T-helper 17 cell (primary cell): ENCODE results near the gene BCL2L11. TPM values are rescaled to one million over a fixed set of nuclear protein-coding genes. Genes with fewer than 3 reads are reported as not detected.
A peak's percentile ranks its signal among the peaks of the same experiment; 100 is the strongest.

Source experiments
- ATAC-seq: fragments of 150-1000 bp; cut with Tn5 transposase; 2 replicates; pipeline ENCODE4 v1.10.0; 2021; ENCODE audit warnings: mild to moderate bottlenecking, moderate library complexity
- DNase-seq, 3 donors: peaks; one replicate each; pipeline versions ENCODE4 v3.0.0 to v3.0.0-alpha.2; 2020 to 2021
- H3K9me3 ChIP-seq: one replicate; pipeline ENCODE4 v1.7.0; 2013; ENCODE audit warnings: low read length, mild to moderate bottlenecking; ENCODE audit not compliant: control insufficient read depth, poor library complexity, severe bottlenecking
- H3K27ac Mint-ChIP-seq: one replicate; pipeline ENCODE4 v1.8.0; 2022; ENCODE audit warnings: mild to moderate bottlenecking, moderate library complexity, mixed read lengths
- H3K27me3 Mint-ChIP-seq: one replicate; pipeline ENCODE4 v1.8.0; 2022; ENCODE audit warnings: mixed read lengths
- H3K36me3 Mint-ChIP-seq: one replicate; pipeline ENCODE4 v1.8.0; 2022; ENCODE audit warnings: low read depth, mixed read lengths
- H3K4me1 Mint-ChIP-seq: one replicate; pipeline ENCODE4 v1.8.0; 2022; ENCODE audit warnings: mild to moderate bottlenecking, mixed read lengths
- H3K4me3 Mint-ChIP-seq: one replicate; pipeline ENCODE4 v1.8.0; 2022; ENCODE audit warnings: mild to moderate bottlenecking, moderate library complexity, mixed read lengths
- total RNA-seq, 4 donors: library from RNA in 2 of 4; stranded (reverse) in 2 of 4; gene quantifications; one replicate each; pipeline ENCODE4 v1.2.3 and lab custom pipeline; 2022 to 2026

Gene BCL2L11
- total RNA-seq, 2 donors from 2014 or later, result 29.5 to 47.2 TPM

- DNase-seq, result no peak
- H3K9me3 ChIP-seq, result no peaks in the 10 kb centered on the region
- Mint-ChIP-seq H3K36me3 (no peaks in the 10 kb centered on the region), H3K27ac (no peak overlapping the region), H3K4me1 (peaks cover 4% of the 10 kb centered on the region), H3K4me3 (no peak overlapping the region), H3K27me3 (peaks cover 6% of the 10 kb centered on the region)
- ATAC-seq, result no peak
These were observed 84.0 kb downstream of the BCL2L11 start for GRCh38 chr2:111204706-111205105.

DNA sequence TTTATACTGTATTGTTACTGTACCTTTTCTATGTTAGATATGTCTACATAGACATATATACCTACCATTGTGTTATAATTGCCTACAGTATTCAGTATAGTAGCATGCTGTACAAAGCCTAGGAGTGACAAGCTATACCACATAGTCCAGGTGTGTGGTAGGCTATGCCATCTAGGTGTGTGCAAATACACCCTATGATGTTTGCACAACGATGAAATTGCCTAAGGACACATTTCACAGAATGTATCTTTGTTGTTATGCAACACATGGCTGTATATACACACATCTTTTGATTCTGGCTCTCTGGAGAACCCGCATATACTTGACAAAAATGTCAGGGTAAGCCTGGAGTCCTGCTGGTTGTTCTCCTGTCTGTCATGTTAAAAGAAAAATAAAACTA is 85.1 kb downstream of the BCL2L11 start:
- no peaks in the 10 kb centered on the region for H3K9me3 ChIP-seq
- Mint-ChIP-seq H3K36me3 (no peaks in the 10 kb centered on the region), H3K4me3 (no peak overlapping the region), H3K4me1 (peaks cover 2% of the 10 kb centered on the region), H3K27me3 (peaks cover 6% of the 10 kb centered on the region), H3K27ac (no peak overlapping the region)
- DNase-seq (no peak), ATAC-seq (no peak)

GRCh38 chr2:111207851-111208250 is 87.1 kb downstream of the BCL2L11 start:
- no peaks in the 10 kb centered on the region for H3K9me3 ChIP-seq
- Mint-ChIP-seq H3K27me3 (peaks cover 6% of the 10 kb centered on the region), H3K36me3 (no peaks in the 10 kb centered on the region), H3K27ac (no peak overlapping the region), H3K4me1 (no peaks in the 10 kb centered on the region), H3K4me3 (no peak overlapping the region)
- DNase-seq (no peak), ATAC-seq (no peak)

DNA sequence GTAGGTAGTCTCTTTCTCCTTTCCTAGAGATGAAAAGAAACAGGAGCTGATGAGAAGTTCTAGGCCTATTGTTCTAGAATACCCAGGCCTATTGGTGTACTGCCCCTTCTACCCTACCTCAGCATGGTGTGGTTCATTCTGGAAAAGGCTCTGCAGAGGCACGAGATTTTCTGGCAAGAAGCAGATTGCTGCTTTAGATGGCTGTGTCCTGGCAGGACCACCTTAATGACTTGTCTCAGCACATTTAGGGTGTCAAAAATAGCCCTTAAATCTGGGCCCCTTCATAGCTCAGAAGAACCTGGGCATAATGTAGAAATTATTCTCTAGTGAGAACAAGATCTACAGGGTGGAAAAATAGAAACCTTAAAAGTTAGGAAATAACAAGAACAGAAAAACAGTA is 87.9 kb downstream of the BCL2L11 start:
- DNase-seq (no peak), ATAC-seq (no peak)
- no peak overlapping the region for H3K4me3 Mint-ChIP-seq
- no peak overlapping the region for H3K27ac Mint-ChIP-seq
- H3K9me3 ChIP-seq, result no peaks in the 10 kb centered on the region
- H3K27me3 Mint-ChIP-seq, result peaks cover 6% of the 10 kb centered on the region
- H3K36me3 Mint-ChIP-seq, result no peaks in the 10 kb centered on the region
- no peaks in the 10 kb centered on the region for H3K4me1 Mint-ChIP-seq

DNA sequence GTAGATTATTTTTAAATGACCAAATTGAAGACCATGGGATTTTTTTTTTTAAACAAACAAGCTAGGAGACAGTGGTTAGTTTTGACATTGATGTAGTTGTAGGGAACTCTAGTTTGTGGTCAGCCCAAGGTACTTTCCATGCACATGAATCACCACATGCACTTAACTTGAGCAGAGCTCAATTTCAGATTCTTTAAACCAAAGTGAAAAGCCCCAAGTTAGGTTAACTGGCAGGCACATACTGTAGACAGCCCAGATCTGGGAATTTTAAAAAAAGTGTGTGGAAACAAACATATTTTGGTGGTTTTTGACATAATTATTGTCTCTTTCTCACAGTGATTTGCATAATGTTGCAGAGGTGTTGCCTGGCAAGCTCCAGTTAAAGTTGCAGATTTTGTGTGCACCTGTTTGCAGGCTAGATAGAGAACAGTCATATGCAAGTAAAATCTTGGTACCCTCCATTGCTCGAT is 88.4 kb downstream of the BCL2L11 start:
- peaks cover 3% of the 10 kb centered on the region for H3K27me3 Mint-ChIP-seq
- DNase-seq (no peak), ATAC-seq (peak; percentile 74)
- H3K27ac Mint-ChIP-seq, result no peak overlapping the region
- no peak overlapping the region for H3K4me3 Mint-ChIP-seq
- no peaks in the 10 kb centered on the region for H3K4me1 Mint-ChIP-seq
- H3K36me3 Mint-ChIP-seq, result no peaks in the 10 kb centered on the region
- no peaks in the 10 kb centered on the region for H3K9me3 ChIP-seq

GRCh38 chr2:111210036-111210435 is 89.3 kb downstream of the BCL2L11 start:
- ATAC-seq (no peak), DNase-seq (no peak)
- no peak overlapping the region for H3K27ac Mint-ChIP-seq
- H3K9me3 ChIP-seq, result no peaks in the 10 kb centered on the region
- H3K4me3 Mint-ChIP-seq, result no peak overlapping the region
- no peaks in the 10 kb centered on the region for H3K27me3 Mint-ChIP-seq
- H3K36me3 Mint-ChIP-seq, result no peaks in the 10 kb centered on the region
- no peaks in the 10 kb centered on the region for H3K4me1 Mint-ChIP-seq

DNA sequence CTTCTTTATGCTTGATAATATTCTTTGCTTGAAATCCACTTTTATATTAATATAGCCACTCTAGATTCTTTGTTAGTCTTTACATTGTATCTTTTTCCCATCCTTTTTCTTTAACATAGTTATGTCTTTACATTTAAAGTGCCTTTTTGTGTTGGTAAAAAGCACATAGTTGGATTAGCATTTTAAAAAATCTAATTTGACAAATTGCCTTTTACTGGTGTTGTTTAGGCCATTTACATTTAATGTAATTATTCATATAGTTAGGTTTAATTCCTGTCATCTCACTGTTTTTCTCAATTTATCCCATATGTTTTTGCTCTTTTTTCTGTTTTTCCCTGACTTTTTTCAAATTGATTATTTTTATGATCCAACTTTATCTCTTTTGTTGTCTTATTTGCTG is 93.2 kb downstream of the BCL2L11 start:
- no peaks in the 10 kb centered on the region for H3K36me3 Mint-ChIP-seq
- ATAC-seq (no peak), DNase-seq (no peak)
- H3K27me3 Mint-ChIP-seq, result no peaks in the 10 kb centered on the region
- H3K4me3 Mint-ChIP-seq, result no peak overlapping the region
- no peaks in the 10 kb centered on the region for H3K4me1 Mint-ChIP-seq
- H3K9me3 ChIP-seq, result no peaks in the 10 kb centered on the region
- H3K27ac Mint-ChIP-seq, result no peak overlapping the region

- H3K4me1 Mint-ChIP-seq, result peaks cover 2% of the 10 kb centered on the region
- H3K36me3 Mint-ChIP-seq, result no peaks in the 10 kb centered on the region
- H3K27me3 Mint-ChIP-seq, result no peaks in the 10 kb centered on the region
- H3K4me3 Mint-ChIP-seq, result no peak overlapping the region
- no peaks in the 10 kb centered on the region for H3K9me3 ChIP-seq
- DNase-seq (no peak), ATAC-seq (no peak)
- H3K27ac Mint-ChIP-seq, result no peak overlapping the region
These were observed 96.3 kb downstream of the BCL2L11 start for GRCh38 chr2:111216811-111217652.
